ENCODE data around the gene ATRNL1.

DNA sequence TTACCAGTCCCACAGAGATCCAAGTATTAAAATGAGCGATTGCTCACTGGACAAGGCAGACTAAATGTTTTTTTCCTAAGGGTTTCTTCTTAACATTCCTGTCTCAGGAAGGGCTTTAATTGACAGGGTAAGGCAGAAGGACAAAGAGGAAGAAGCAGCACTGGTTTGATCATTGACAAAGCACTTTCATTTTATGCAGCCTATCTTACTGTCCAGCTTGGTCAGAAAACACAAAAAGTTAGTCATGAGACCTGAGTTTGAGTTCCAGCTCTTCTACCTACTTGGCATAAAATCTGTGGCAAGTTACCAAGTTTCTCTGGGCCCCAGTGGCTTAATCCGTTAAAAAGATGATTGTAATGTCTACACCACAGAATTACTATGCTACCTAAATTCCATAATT lies 721.4 kb downstream of the ATRNL1 start:
- TF ChIP-seq CTCF (IDR thresholded peaks at IDR 0.05; ENCODE audit: low read length) = no peak
- TF ChIP-seq EZH2 (IDR thresholded peaks at IDR 0.05; ENCODE audit: borderline replicate concordance, low read length) = no peak

Measured in OCI-LY1 (cell line).